ENCODE results near the gene FANCC. TPM values are rescaled to one million over a fixed set of nuclear protein-coding genes. Genes with fewer than 3 reads are reported as not detected.
"Not testable (repeated sequence)": the region's sequence is repeated elsewhere in the genome, so short reads cannot be mapped to it uniquely, and the experiment has no call there.

Gene FANCC
- total and polyA plus RNA-seq, 10 donors: 0.89 to 9.7 (median 6.6) TPM

DNA sequence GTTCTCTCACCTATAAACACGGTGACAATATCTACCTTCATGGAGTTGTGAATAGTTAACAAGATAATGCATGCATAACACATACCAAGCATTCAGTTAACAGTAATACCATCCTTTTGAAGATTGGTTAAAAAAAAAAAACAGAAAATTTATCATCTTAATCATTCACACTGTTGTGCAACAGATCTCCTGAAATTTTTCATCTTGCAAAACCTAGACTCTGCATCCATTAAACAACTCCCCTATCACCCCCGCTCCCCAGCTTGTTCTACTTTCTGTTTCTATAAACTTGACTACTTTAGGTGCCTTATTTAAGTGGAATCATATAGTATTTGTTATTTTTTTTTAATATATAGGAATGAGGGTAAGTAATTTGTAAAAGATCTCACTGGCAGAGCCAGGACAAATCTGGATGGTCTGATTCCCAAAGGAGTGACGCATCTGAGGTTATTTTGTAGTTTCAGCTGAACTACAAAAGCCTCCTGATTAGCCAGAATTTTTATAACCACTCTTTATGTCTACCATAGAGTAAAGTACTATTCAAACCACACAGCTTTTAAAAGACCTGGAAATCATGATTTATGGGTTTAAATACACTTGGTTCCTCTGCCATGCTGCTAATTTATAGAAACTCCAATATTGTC is 93.0 kb downstream of the FANCC start:
- H3K4me3 ChIP-seq: no peak overlapping the region
- H3K27ac ChIP-seq: no peak overlapping the region
- no peaks in the 10 kb centered on the region for H3K4me1 ChIP-seq
- DNase-seq: no peak
- H3K27me3 ChIP-seq (replicated peaks in 1 of 7): no peaks in the 10 kb centered on the region
- 90 to 96% (median 95%) methylated on average over 3 of the region's 3 CpGs for WGBS, 5 donors
- intact Hi-C loops (cut with DNase I; ENCODE audit: low total_unique reads): no loop called here
- H3K9me3 ChIP-seq: no peaks in the 10 kb centered on the region
- no peaks in the 10 kb centered on the region for H3K36me3 ChIP-seq
- no peak for TF ChIP-seq POLR2A (IDR thresholded peaks at IDR 0.05)
- TF ChIP-seq, protein P1, sequence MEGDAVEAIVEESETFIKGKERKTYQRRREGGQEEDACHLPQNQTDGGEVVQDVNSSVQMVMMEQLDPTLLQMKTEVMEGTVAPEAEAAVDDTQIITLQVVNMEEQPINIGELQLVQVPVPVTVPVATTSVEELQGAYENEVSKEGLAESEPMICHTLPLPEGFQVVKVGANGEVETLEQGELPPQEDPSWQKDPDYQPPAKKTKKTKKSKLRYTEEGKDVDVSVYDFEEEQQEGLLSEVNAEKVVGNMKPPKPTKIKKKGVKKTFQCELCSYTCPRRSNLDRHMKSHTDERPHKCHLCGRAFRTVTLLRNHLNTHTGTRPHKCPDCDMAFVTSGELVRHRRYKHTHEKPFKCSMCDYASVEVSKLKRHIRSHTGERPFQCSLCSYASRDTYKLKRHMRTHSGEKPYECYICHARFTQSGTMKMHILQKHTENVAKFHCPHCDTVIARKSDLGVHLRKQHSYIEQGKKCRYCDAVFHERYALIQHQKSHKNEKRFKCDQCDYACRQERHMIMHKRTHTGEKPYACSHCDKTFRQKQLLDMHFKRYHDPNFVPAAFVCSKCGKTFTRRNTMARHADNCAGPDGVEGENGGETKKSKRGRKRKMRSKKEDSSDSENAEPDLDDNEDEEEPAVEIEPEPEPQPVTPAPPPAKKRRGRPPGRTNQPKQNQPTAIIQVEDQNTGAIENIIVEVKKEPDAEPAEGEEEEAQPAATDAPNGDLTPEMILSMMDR (IDR thresholded peaks at IDR 0.05 in 8 of 11, conservative IDR thresholded peaks at IDR 0.05 in 3 of 11): no peak
- no peak for TF ChIP-seq POLR2AphosphoS5 (IDR thresholded peaks at IDR 0.05)

DNA sequence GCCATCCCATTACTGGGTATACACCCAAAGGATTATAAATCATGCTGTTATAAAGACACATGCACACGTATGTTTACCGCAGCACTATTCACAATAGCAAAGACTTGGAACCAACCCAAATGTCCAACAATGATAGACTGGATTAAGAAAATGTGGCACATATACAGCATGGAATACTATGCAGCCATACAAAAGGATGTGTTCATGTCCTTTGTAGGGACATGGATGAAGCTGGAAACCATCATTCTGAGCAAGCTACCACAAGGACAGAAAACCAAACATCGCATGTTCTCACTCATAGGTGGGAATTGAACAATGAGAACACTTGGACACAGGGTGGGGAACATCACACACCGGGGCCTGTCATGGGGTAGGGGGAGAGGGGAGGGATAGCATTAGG is 97.2 kb downstream of the FANCC start:
- H3K4me1 ChIP-seq, DNase-seq: not testable (repeated sequence)
- 81 to 100% (median 94%) methylated on average over 2 to 4 of the region's 4 CpGs for WGBS, 5 donors

DNA sequence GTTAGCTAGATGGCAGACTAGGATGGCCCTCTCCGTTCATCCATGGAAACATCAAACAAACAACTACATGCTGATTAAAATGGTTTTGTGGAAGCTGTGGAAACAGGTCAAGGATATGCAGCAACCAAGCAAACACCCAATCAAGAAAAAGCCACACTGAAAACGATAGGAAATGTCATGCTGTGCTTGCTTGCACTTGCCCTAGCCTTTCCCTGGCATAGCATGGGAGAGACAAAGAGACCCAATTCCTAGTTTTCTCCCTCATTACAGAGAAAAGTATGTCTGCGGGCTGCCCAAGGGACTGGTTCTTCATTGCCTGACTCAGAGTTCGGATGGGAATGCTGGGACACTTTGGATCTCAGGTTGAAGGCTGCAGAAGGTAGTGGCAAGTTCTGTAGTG is 98.7 kb downstream of the FANCC start:
- TF ChIP-seq POLR2A (IDR thresholded peaks at IDR 0.05) (no peak), POLR2AphosphoS5 (IDR thresholded peaks at IDR 0.05) (no peak)
- TF ChIP-seq, protein P1 (IDR thresholded peaks at IDR 0.05 in 8 of 11, conservative IDR thresholded peaks at IDR 0.05 in 3 of 11): no peak
- Histone ChIP-seq H3K4me1 (no peaks in the 10 kb centered on the region), H3K9me3 (no peaks in the 10 kb centered on the region), H3K36me3 (no peaks in the 10 kb centered on the region), H3K27ac (no peak overlapping the region), H3K27me3 (replicated peaks in 1 of 7) (no peaks in the 10 kb centered on the region), H3K4me3 (no peak overlapping the region)
- intact Hi-C loops (cut with DNase I; ENCODE audit: low total_unique reads): no loop called here
- whole genome bisulfite sequencing, 5 donors: 78 to 85% (median 84%) methylated on average over 4 of the region's 4 CpGs
- no peak for DNase-seq

More for the DNA sequence above, 97.2 kb downstream of the FANCC start:
- H3K4me3 ChIP-seq; intact Hi-C loops (cut with DNase I; ENCODE audit: low total_unique reads); H3K36me3 ChIP-seq; H3K27me3 ChIP-seq (replicated peaks in 1 of 7); H3K9me3 ChIP-seq; H3K27ac ChIP-seq: not testable (repeated sequence)

DNA sequence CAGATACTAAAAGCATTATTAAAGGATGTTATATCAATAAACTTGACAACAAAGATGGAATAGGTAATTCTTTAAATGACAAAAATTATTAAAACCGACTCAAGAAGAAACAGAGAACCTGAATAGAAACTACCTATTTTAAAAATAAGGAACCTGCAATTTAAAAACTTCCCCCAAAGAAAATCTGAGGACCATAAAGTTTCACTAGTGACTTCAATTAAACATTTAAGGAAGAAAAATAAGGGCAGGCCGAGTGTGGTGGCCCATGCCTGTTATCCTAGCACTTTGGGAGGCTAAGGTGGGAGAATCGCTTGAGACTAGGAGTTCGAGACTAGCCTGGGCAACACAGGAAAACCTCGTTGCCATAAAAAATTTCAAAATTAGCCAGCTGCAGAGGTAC is 99.6 kb downstream of the FANCC start:
- no peaks in the 10 kb centered on the region for H3K27me3 ChIP-seq (replicated peaks in 1 of 7)
- H3K27ac ChIP-seq: no peak overlapping the region
- no peak for DNase-seq
- H3K36me3 ChIP-seq: no peaks in the 10 kb centered on the region
- TF ChIP-seq POLR2AphosphoS5 (IDR thresholded peaks at IDR 0.05) (no peak), POLR2A (IDR thresholded peaks at IDR 0.05) (no peak)
- TF ChIP-seq, protein P1 (IDR thresholded peaks at IDR 0.05 in 8 of 11, conservative IDR thresholded peaks at IDR 0.05 in 3 of 11): no peak
- 60 to 72% (median 65%) methylated on average over 5 of the region's 5 CpGs for WGBS, 5 donors
- H3K4me3 ChIP-seq: no peak overlapping the region
- H3K4me1 ChIP-seq: no peaks in the 10 kb centered on the region
- intact Hi-C loops (cut with DNase I; ENCODE audit: low total_unique reads): no loop called here
- no peaks in the 10 kb centered on the region for H3K9me3 ChIP-seq

Data from spleen (tissue), 11 donors.